HEK293T (cell line): ENCODE data around the gene NFIX.

ENCODE experiments used
- BHLHE40 ChIP-seq: fragments of 450-650 bp; IDR thresholded peaks from 2 replicates; pipeline ENCODE4 v1.6.1; 2016; ENCODE audit warnings: mild to moderate bottlenecking, moderate library complexity, borderline replicate concordance
- CTBP1 ChIP-seq: fragments of 450-650 bp; IDR thresholded peaks from 2 replicates; pipeline ENCODE4 v1.6.1; 2016; ENCODE audit warnings: borderline replicate concordance
- ELF4 ChIP-seq: fragments of 450-650 bp; IDR thresholded peaks from 2 replicates; pipeline ENCODE4 v1.6.1; 2017; ENCODE audit warnings: antibody characterized with exemption
- FOXK2 ChIP-seq: fragments of 450-650 bp; IDR thresholded peaks from 2 replicates; pipeline ENCODE4 v1.6.1; 2016; ENCODE audit warnings: mild to moderate bottlenecking
- FOXM1 ChIP-seq: fragments of 450-650 bp; IDR thresholded peaks from 2 replicates; pipeline ENCODE4 v1.6.1; 2017; ENCODE audit warnings: mild to moderate bottlenecking, borderline replicate concordance
- HDGF ChIP-seq: fragments of 450-650 bp; IDR thresholded peaks from 2 replicates; pipeline ENCODE4 v1.6.1; 2017; ENCODE audit warnings: antibody characterized with exemption, borderline replicate concordance
- L3MBTL2 ChIP-seq: fragments of 450-650 bp; conservative IDR thresholded peaks from 2 replicates; pipeline ENCODE4 v1.6.1; 2016; ENCODE audit warnings: mild to moderate bottlenecking
- LEF1 ChIP-seq: fragments of 450-650 bp; IDR thresholded peaks from 2 replicates; pipeline ENCODE4 v1.6.1; 2017; ENCODE audit warnings: mild to moderate bottlenecking, borderline replicate concordance
- PKNOX1 ChIP-seq: fragments of 450-650 bp; IDR thresholded peaks from 2 replicates; pipeline ENCODE4 v1.6.1; 2016
- SP1 ChIP-seq: fragments of 450-650 bp; IDR thresholded peaks from 2 replicates; pipeline ENCODE4 v1.6.1; 2017
- TARDBP ChIP-seq: fragments of 450-650 bp; IDR thresholded peaks from 2 replicates; pipeline ENCODE4 v1.6.1; 2016

DNA sequence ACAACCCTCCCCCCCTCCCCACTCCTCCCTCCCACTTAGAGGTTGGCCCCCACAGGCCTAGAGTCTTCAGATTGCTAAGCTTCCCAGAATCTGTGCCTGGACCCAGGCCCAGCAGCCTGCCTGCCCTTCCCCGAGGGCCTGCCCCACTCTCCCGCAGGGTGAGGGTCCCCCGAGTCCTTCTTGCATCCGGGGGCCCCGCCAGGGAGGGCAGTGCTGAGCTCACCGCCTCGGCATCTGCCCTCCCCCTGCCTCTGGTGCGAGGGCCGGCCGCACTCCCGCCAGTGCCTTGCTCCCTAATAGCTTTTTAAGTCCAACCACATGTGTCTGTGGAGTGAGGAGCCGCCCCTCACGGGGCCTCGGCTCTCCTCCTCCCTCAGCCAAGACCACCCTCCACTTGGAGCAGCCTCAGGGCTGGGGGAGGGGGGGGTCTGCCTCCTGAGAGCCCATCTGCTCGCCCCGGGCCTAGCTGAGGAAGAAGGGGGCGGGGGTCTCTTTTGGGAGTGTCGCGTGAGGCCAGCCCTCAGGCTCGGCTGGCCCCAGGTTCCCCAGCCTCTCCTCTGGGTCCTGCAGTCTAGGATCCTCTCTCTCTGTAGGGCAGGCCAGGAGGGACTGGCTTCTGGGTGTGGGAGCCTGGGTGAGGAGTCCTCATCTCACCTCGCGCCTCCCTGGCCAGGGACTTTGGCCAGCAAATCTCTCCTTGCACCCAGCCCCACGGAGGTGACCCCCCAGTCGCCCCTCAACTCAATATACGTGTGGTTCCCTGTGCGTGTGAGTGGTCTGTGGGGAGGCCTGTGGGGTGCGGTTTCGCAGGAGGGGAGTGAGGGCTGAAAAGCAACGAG is 60.2 kb downstream of the NFIX start:
- TF ChIP-seq FOXM1 (no peak), TARDBP (no peak), SP1 (no peak), ELF4 (no peak), HDGF (no peak), BHLHE40 (no peak), PKNOX1 (no peak), CTBP1 (no peak), L3MBTL2 (no peak), FOXK2 (no peak), LEF1 (no peak)
